IPS-15b (cell line): ENCODE data around the gene RXRG.
"Not testable (repeated sequence)": the region's sequence is repeated elsewhere in the genome, so short reads cannot be mapped to it uniquely, and the experiment has no call there.

Experiments used
- H3K27me3 ChIP-seq: one replicate; pipeline ENCODE4 v1.6.1; 2013; ENCODE audit warnings: low read length; ENCODE audit not compliant: control insufficient read depth, insufficient read depth
- H3K36me3 ChIP-seq: one replicate; pipeline ENCODE4 v1.6.1; 2013; ENCODE audit warnings: low read length; ENCODE audit not compliant: control insufficient read depth, insufficient read depth
- H3K4me1 ChIP-seq: one replicate; pipeline ENCODE4 v1.6.1; 2013; ENCODE audit warnings: mild to moderate bottlenecking, low read length; ENCODE audit not compliant: control insufficient read depth, insufficient read depth
- H3K4me3 ChIP-seq: one replicate; pipeline ENCODE4 v1.5.1; 2013; ENCODE audit warnings: low read depth, low read length
- H3K9ac ChIP-seq: one replicate; pipeline ENCODE4 v1.6.1; 2013; ENCODE audit warnings: low read depth, mild to moderate bottlenecking, low read length
- H3K9me3 ChIP-seq: one replicate; pipeline ENCODE4 v1.6.1; 2013; ENCODE audit warnings: mild to moderate bottlenecking, low read length; ENCODE audit not compliant: control insufficient read depth, insufficient read depth

The RXRG gene

DNA sequence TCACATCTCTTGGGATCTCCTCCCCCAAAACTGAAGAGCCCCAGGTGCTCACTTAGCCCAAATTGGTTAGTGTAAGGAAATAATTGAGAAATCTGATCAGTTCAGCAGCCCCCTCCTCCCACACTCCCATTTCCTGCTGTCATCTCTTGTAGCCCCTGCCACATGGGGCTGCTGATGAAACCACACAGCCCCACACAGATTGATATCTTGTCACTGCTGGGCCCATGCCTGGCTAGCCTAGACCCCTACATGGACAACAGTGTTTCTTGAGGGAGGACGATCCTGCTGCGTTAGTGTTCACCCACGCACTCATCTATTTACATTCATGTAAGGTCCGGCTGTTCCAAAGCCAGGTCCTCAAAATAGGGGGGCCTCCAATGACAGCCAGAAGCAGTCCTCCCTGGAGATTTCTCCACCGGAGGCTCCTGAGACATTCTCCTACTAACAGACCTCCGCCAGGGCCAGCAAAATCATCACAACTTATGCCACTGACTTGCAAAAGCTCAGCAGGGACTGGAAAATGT is 23.9 kb upstream of the RXRG start:
- Histone ChIP-seq H3K4me1 (peaks cover 12% of the 10 kb centered on the region), H3K9me3 (no peaks in the 10 kb centered on the region), H3K4me3 (no peak overlapping the region), H3K27me3 (no peaks in the 10 kb centered on the region), H3K36me3 (no peaks in the 10 kb centered on the region), H3K9ac (no peak overlapping the region)

DNA sequence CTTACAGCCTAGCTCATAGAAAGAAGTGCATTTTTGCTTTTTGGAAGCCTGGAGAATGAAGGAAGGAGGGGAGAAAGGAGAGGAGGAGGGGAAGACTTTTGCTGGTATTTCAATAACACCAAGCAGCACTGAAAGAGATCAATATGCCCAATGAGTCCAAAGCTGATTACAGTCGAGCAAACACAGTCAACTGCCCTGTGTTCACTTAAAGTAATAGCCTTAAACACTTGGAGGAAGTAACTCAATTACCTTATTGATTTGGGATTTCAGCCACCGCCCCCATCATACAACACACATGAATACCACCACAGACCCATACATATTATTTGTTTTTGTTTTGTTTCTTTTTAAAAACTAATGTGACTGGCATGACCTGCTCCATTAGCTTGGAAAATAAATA is 23.3 kb upstream of the RXRG start:
- no peaks in the 10 kb centered on the region for H3K27me3 ChIP-seq
- H3K36me3 ChIP-seq, result no peaks in the 10 kb centered on the region

DNA sequence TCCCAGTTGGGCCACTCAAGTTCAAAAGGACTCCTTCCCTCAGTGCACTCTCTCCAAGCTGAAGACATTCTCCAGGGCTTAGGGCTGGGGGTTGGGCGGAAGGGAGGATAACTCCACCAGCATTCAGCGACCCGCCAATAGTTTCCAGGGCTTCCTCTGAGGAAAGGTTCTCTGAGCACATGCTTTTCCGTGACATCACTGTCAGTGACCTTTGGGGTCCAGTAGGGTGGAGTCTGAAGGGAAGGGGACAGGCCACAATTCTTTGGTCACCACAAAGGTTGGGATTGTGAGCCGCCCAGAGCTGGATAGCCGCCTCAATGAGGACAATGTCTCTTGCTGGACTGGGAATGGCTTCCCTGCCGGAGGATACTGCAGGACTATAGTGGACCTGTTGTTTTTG is 22.8 kb upstream of the RXRG start:
- Histone ChIP-seq H3K4me3 (no peak overlapping the region), H3K36me3 (no peaks in the 10 kb centered on the region), H3K9me3 (no peaks in the 10 kb centered on the region), H3K9ac (no peak overlapping the region), H3K27me3 (no peaks in the 10 kb centered on the region), H3K4me1 (peaks cover 12% of the 10 kb centered on the region)

More for the DNA sequence above, 23.3 kb upstream of the RXRG start:
- Histone ChIP-seq H3K9ac (no peak overlapping the region), H3K4me1 (peaks cover 12% of the 10 kb centered on the region), H3K9me3 (no peaks in the 10 kb centered on the region), H3K4me3 (no peak overlapping the region)

DNA sequence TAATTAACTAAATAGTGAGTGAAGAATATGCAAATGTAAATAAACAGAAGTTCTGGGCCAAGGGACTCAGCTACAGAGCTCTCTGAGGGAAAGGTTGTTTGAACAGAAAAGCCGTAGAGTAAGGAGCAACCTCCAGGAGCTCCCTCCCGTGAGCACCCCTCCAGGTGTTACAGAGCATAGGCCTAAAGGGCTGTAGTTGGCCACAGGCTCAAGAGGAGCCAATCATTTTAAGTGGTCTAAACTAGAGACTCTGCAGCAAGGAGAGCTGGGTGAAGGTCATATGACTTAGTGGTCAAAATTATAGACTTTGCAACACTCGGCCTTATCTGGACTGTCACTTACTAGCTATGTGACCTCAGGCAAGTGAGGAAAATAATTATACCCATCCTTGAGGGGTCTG is 19.1 kb upstream of the RXRG start:
- Histone ChIP-seq H3K4me1 (peaks cover 12% of the 10 kb centered on the region), H3K27me3 (no peaks in the 10 kb centered on the region), H3K9ac (no peak overlapping the region), H3K9me3 (no peaks in the 10 kb centered on the region), H3K4me3 (no peak overlapping the region), H3K36me3 (no peaks in the 10 kb centered on the region)

DNA sequence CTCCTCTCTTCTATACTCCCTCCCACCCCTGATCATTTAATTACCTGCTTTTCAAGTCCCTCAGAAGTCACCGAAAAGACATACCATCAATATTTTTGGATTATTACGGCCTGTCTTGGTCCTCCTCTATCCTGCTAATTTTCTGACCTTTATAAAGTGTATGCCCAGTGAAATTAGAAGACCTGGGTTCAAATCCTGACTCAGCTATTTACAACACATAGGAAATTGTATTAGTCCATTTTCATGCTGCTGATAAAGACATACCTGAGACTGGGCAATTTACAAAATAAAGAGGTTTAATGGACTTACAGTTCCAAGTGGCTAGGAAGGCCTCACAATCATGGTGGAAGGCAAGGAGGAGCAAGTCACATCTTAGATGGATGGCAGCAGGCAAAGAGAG is 14.8 kb upstream of the RXRG start:
- H3K27me3 ChIP-seq, H3K9ac ChIP-seq, H3K4me3 ChIP-seq, H3K9me3 ChIP-seq, H3K4me1 ChIP-seq, H3K36me3 ChIP-seq: not testable (repeated sequence)

DNA sequence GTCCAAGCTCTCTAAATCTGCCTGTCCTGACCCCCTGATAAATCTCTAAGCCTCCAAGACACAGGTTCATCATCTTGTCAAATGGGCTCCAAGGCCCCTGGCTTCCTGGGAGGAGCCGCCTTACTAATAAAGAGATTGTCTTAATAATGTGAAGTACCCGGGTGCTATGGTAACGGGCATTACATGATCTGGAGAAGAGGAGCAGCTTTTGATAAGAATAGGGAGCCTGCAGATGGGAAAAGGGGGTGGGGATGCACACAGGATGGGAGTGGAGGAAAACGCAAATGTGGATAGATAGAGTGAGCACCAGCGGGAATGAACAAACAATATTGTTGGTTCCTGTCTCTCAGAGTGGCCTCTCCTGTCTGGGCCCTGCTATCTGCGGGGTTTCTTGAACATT is 11.9 kb upstream of the RXRG start:
- Histone ChIP-seq H3K9ac (no peak overlapping the region), H3K36me3 (no peaks in the 10 kb centered on the region), H3K27me3 (peaks cover 7% of the 10 kb centered on the region), H3K4me1 (no peaks in the 10 kb centered on the region), H3K4me3 (no peak overlapping the region), H3K9me3 (no peaks in the 10 kb centered on the region)

DNA sequence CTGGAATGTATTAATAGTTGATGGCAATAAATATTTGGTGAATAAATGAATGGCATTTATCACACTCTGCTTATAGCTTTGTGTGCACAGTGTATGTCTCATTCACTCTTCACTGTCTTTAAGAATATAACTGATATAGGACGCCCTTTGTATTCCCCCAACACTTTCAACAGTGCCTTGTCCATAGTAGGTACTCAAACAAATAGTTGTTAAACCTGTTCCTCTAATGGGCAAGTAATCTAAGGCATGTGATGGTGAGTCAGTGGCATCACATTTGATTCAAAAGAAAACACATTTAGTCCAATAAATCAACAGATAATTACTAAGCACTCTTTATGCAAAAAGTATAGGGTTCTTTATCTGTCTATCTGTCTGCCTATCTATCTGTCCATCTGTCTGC is 11.2 kb upstream of the RXRG start:
- Histone ChIP-seq H3K4me1 (no peaks in the 10 kb centered on the region), H3K9me3 (no peaks in the 10 kb centered on the region), H3K4me3 (no peak overlapping the region), H3K9ac (no peak overlapping the region), H3K27me3 (peaks cover 7% of the 10 kb centered on the region), H3K36me3 (no peaks in the 10 kb centered on the region)

DNA sequence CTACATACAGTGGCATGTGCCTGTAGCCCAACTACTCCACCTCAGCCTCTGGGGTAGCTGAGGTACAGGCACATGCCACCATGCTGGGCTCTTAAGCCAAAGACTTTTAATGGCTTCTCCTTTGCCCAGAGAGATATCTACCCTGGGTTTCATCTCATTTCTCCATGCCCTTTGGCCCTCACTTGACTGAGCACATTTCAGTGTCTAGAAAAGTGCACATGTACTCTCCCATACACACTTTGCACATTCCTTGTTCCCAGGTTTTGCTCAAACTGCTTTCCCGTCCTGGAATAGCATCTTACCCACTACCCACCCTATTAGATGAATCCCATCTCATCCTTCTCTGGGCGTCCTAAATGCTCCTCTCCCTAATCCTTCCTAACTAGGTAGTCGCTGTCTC is 10.2 kb upstream of the RXRG start:
- Histone ChIP-seq H3K4me3 (no peak overlapping the region), H3K9me3 (no peaks in the 10 kb centered on the region), H3K36me3 (no peaks in the 10 kb centered on the region), H3K27me3 (peaks cover 10% of the 10 kb centered on the region), H3K9ac (no peak overlapping the region), H3K4me1 (no peaks in the 10 kb centered on the region)

DNA sequence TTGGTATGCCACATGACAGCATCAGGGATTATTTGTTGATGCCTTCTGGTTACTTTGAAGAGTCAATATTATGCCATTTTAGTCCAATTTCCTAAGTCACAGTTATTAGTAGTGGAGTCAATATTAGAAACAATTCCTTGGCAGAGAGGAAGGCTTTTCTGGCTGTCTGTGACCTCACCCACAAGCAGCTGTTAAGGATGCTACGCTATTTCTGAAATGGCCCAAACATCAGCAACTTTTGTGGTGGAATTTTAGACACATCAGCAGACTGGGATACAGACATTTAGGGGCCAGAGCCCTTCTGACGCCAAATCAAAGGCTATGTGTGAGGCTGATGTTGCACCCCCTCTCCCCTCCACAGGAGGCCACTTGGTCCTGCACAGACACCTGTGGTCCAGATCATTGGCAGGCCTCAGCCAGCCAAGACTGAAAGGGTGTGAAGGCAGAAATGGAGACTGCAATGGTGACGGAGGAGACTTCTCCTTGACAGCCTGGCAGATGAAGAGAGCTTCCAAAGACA is 9.2 kb upstream of the RXRG start:
- Histone ChIP-seq H3K36me3 (no peaks in the 10 kb centered on the region), H3K4me3 (no peak overlapping the region), H3K9ac (no peak overlapping the region), H3K9me3 (no peaks in the 10 kb centered on the region), H3K27me3 (peaks cover 10% of the 10 kb centered on the region), H3K4me1 (no peaks in the 10 kb centered on the region)

DNA sequence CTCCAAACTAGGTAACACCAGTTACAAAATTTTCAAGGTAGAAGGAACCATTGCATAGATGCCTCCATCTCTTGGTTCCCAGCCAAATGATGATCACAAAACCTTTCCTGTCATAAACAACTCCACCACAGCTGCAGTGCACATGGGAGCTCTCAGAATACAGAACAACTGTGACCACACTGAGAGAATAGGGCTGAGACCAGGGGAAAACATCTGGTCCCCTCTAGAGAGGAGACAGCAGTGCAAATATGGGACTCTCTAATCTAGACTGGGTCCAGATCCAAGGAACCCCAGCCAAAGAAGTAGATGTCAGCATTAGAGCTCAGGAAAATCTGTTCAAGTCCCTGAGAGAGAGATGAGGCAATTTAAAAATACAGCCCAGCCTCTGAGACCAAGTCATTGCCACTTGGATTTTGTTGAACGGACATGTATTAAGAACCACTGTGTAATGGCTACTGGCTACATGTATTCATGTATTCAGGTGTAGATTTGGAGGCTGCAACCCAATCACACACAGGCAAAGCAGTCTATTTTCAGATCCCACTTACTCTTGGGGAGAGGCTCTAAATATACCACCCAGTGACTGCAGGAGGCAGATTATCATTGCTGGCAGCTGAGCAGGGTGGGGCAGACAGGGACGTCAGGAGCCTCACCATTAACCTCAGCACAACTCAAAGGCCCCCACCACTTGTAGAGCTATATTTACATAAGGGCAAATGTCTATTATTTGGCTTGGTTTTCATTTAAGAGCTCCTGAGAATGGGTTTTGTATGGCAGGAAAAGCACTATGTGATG is 7.6 kb upstream of the RXRG start:
- peaks cover 25% of the 10 kb centered on the region for H3K27me3 ChIP-seq
- no peaks in the 10 kb centered on the region for H3K9me3 ChIP-seq
- no peaks in the 10 kb centered on the region for H3K4me1 ChIP-seq
- H3K36me3 ChIP-seq, result no peaks in the 10 kb centered on the region
- H3K9ac ChIP-seq, result no peak overlapping the region
- no peak overlapping the region for H3K4me3 ChIP-seq

DNA sequence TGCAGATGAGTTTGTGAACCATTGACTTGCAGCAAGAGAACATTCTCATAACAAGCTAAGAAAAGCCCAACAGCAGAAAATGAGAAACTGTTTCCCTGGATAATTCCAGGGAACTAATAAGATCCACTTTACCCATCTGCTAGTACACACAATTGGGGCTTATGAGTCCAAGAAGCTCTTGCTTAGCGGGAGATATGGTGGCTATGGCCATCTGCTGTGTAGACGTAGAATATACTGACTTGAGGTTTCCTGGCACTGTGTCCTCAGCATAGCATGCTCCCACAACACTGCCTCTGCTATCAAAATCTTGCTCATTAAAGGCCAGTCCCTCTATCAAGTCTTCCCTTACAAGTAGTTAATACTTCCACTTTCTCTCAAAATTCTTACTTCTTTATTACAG is 6.8 kb upstream of the RXRG start:
- no peaks in the 10 kb centered on the region for H3K36me3 ChIP-seq
- no peak overlapping the region for H3K4me3 ChIP-seq
- no peaks in the 10 kb centered on the region for H3K9me3 ChIP-seq
- peaks cover 33% of the 10 kb centered on the region for H3K27me3 ChIP-seq
- H3K9ac ChIP-seq, result no peak overlapping the region
- H3K4me1 ChIP-seq, result no peaks in the 10 kb centered on the region

DNA sequence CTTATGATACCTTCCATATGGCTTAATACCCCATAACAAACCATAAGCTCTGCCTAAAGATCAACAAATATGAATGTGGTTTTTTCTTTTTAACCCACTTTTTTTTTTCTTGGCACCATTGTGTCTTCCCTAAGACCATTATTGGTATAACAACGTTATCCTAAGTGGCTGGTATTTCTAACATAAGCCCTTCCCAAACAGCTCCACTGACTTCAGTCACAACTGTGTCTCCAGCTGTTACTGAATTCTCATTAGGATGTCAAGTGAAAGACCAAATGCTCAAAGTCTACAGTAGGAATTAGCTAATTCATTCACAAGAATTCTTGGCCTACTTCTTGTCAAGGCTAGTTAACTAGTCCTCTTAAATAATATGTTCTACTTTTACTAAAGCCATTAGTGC is 4.2 kb upstream of the RXRG start:
- no peaks in the 10 kb centered on the region for H3K9me3 ChIP-seq
- H3K36me3 ChIP-seq, result no peaks in the 10 kb centered on the region
- no peak overlapping the region for H3K4me3 ChIP-seq
- peaks cover 53% of the 10 kb centered on the region for H3K27me3 ChIP-seq
- peaks cover 11% of the 10 kb centered on the region for H3K4me1 ChIP-seq
- H3K9ac ChIP-seq, result no peak overlapping the region
